ENCODE measurements around the gene GPR61. TPM values are rescaled to one million over a fixed set of nuclear protein-coding genes. Genes with fewer than 3 reads are reported as not detected.
A peak's percentile ranks its signal among the peaks of the same experiment; 100 is the strongest.

The GPR61 gene
- polyA plus RNA-seq, 2 donors = 0.06 TPM; not detected in 1

- WGBS, 2 donors = 92 to 94% methylated on average over 25 of the region's 25 CpGs
- no peak overlapping the region for H3K27ac ChIP-seq (ENCODE audit: low read depth in 2 of 2, low read length in 1 of 2)
Measured at GRCh38 chr1:109508001-109508872, 31.4 kb upstream of the GPR61 start.

GRCh38 chr1:109508873-109509175 lies 30.8 kb upstream of the GPR61 start:
- peaks cover 0 to 11% of the 10 kb centered on the region in 2 donors for H3K36me3 ChIP-seq (ENCODE audit: control insufficient read depth in 2 of 2, insufficient read depth in 2 of 2, low read length in 1 of 2)
- H3K9me3 ChIP-seq (ENCODE audit: control insufficient read depth in 2 of 2, insufficient read depth in 1 of 2, low read depth in 1 of 2, low read length in 1 of 2) = no peaks in the 10 kb centered on the region
- H3K4me3 ChIP-seq (ENCODE audit: low read depth in 1 of 2, low read length in 2 of 2) = peak overlapping the region; percentile 66 to 69
- WGBS, 2 donors = 65 to 69% methylated on average over 7 of the region's 7 CpGs
- no peak overlapping the region for H3K27ac ChIP-seq (ENCODE audit: low read depth in 2 of 2, low read length in 1 of 2)
- no peaks in the 10 kb centered on the region for H3K27me3 ChIP-seq (ENCODE audit: control insufficient read depth in 1 of 2, insufficient read depth in 2 of 2, low read length in 2 of 2)
- peaks cover 2 to 15% of the 10 kb centered on the region in 2 donors for H3K4me1 ChIP-seq (ENCODE audit: control insufficient read depth in 2 of 2, insufficient read depth in 2 of 2, low read length in 1 of 2)

More at GRCh38 chr1:109508001-109508872, 31.4 kb upstream of the GPR61 start:
- Histone ChIP-seq H3K9me3 (ENCODE audit: control insufficient read depth in 2 of 2, insufficient read depth in 1 of 2, low read depth in 1 of 2, low read length in 1 of 2) (no peaks in the 10 kb centered on the region), H3K4me3 (ENCODE audit: low read depth in 1 of 2, low read length in 2 of 2) (no peak overlapping the region), H3K27me3 (ENCODE audit: control insufficient read depth in 1 of 2, insufficient read depth in 2 of 2, low read length in 2 of 2) (no peaks in the 10 kb centered on the region), H3K4me1 (ENCODE audit: control insufficient read depth in 2 of 2, insufficient read depth in 2 of 2, low read length in 1 of 2) (peaks cover 2 to 15% of the 10 kb centered on the region in 2 donors), H3K36me3 (ENCODE audit: control insufficient read depth in 2 of 2, insufficient read depth in 2 of 2, low read length in 1 of 2) (peaks cover 0 to 11% of the 10 kb centered on the region in 2 donors)

DNA sequence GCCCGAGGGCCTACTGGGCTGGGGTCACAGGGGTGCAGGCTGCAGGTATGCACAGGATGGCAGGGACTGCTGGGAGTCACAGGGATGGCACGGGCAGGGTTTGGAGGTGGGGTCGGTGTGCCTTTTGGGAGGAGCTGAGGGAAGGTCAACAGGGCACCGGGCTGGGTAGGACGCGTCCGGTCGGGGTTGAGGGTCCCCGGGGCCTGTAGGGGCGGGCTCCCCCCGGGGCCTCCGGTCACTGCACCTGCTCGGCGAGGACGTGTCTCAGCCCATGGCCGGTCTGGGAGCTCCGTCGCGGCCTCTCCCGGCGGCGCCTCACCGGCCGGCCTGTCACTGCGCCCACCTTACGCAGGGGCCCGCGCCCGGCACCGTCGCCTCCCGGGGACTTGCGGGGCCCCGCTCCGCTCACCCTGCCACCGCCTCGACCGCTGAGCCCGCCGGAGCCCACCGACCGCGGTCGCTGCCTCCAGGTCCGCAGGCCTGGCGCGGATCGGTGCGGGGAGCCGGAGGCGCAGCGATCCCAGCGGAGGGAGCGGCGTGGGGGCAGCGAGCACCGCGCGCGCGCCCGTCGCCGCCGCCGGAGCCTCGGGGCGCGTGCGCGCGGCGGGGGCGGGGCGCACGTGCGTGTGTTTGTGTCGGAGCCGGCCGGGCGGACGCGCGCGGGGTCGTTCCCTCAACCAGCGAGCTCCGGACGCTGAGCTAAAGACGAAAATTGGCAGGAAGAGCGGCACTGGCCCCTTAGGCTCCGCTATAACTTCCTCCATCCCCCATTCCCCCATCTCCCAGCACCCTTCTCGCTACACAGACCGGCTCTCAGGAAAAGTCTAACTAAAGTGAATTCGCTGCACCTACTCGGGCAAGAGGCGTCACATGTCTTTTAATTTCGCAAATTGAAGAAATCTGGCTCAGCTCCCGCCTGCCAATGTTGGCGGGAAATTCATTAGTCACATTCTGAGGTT lies 30.2 kb upstream of the GPR61 start, which contains the start of gene AMIGO1:
TSS of gene AMIGO1 (minus strand) at position 552 of the 959 bp plus-strand sequence. CDS start 815 bp downstream, outside the sequence.
- no peaks in the 10 kb centered on the region for H3K27me3 ChIP-seq (ENCODE audit: control insufficient read depth in 1 of 2, insufficient read depth in 2 of 2, low read length in 2 of 2)

GRCh38 chr1:109513110-109513710 lies 26.5 kb upstream of the GPR61 start:
- Histone ChIP-seq H3K4me3 (ENCODE audit: low read depth in 1 of 2, low read length in 2 of 2) (no peak overlapping the region), H3K4me1 (ENCODE audit: control insufficient read depth in 2 of 2, insufficient read depth in 2 of 2, low read length in 1 of 2) (peaks cover 0 to 14% of the 10 kb centered on the region in 2 donors), H3K9me3 (ENCODE audit: control insufficient read depth in 2 of 2, insufficient read depth in 1 of 2, low read depth in 1 of 2, low read length in 1 of 2) (no peaks in the 10 kb centered on the region), H3K36me3 (ENCODE audit: control insufficient read depth in 2 of 2, insufficient read depth in 2 of 2, low read length in 1 of 2) (no peaks in the 10 kb centered on the region), H3K27ac (ENCODE audit: low read depth in 2 of 2, low read length in 1 of 2) (no peak overlapping the region), H3K27me3 (ENCODE audit: control insufficient read depth in 1 of 2, insufficient read depth in 2 of 2, low read length in 2 of 2) (no peaks in the 10 kb centered on the region)
- WGBS, 2 donors = 63 to 74% methylated on average over 2 of the region's 2 CpGs

More for the DNA sequence above, 30.2 kb upstream of the GPR61 start, which contains the start of gene AMIGO1:
- H3K4me1 ChIP-seq (ENCODE audit: control insufficient read depth in 2 of 2, insufficient read depth in 2 of 2, low read length in 1 of 2) = peaks cover 2 to 14% of the 10 kb centered on the region in 2 donors
- H3K36me3 ChIP-seq (ENCODE audit: control insufficient read depth in 2 of 2, insufficient read depth in 2 of 2, low read length in 1 of 2) = peaks cover 0 to 11% of the 10 kb centered on the region in 2 donors
- peak within 1 kb of the TSS; percentile 66 to 69 for H3K4me3 ChIP-seq (ENCODE audit: low read depth in 1 of 2, low read length in 2 of 2)
- H3K27ac ChIP-seq (ENCODE audit: low read depth in 2 of 2, low read length in 1 of 2) = no peak within 1 kb of the TSS
- H3K9me3 ChIP-seq (ENCODE audit: control insufficient read depth in 2 of 2, insufficient read depth in 1 of 2, low read depth in 1 of 2, low read length in 1 of 2) = no peaks in the 10 kb centered on the region
- 1% methylated on average over 78 to 100 of the region's 100 CpGs for WGBS, 2 donors

- Histone ChIP-seq H3K9me3 (ENCODE audit: control insufficient read depth in 2 of 2, insufficient read depth in 1 of 2, low read depth in 1 of 2, low read length in 1 of 2) (no peaks in the 10 kb centered on the region), H3K4me3 (ENCODE audit: low read depth in 1 of 2, low read length in 2 of 2) (no peak overlapping the region), H3K4me1 (ENCODE audit: control insufficient read depth in 2 of 2, insufficient read depth in 2 of 2, low read length in 1 of 2) (peaks cover 0 to 5% of the 10 kb centered on the region in 2 donors), H3K27me3 (ENCODE audit: control insufficient read depth in 1 of 2, insufficient read depth in 2 of 2, low read length in 2 of 2) (no peaks in the 10 kb centered on the region), H3K36me3 (ENCODE audit: control insufficient read depth in 2 of 2, insufficient read depth in 2 of 2, low read length in 1 of 2) (no peaks in the 10 kb centered on the region), H3K27ac (ENCODE audit: low read depth in 2 of 2, low read length in 1 of 2) (no peak overlapping the region)
- 63 to 65% methylated on average over 3 of the region's 3 CpGs for WGBS, 2 donors
Measured at GRCh38 chr1:109514846-109515245, 24.8 kb upstream of the GPR61 start.

DNA sequence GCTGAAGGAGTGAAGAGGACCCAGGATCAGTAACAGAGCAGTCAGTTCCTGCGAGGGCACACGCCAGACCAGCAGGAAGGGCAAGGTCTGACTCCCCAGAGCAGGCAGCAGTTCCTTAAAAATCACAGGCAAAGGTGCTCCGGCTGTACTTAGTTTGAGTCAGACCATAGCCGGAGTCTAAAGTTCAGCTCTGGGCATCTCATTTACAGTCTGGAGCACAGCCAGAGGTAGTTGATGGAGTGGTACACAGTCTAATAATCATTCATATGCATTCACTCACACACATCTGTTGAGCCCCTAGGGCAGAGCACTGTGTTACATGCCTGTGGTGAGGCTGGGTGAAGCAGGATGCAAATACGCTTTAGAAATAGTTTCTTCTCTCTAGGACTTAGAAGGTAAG lies 22.8 kb upstream of the GPR61 start:
- H3K27me3 ChIP-seq (ENCODE audit: control insufficient read depth in 1 of 2, insufficient read depth in 2 of 2, low read length in 2 of 2) = no peaks in the 10 kb centered on the region
- no peaks in the 10 kb centered on the region for H3K4me1 ChIP-seq (ENCODE audit: control insufficient read depth in 2 of 2, insufficient read depth in 2 of 2, low read length in 1 of 2)
- H3K9me3 ChIP-seq (ENCODE audit: control insufficient read depth in 2 of 2, insufficient read depth in 1 of 2, low read depth in 1 of 2, low read length in 1 of 2) = no peaks in the 10 kb centered on the region
- no peak overlapping the region for H3K27ac ChIP-seq (ENCODE audit: low read depth in 2 of 2, low read length in 1 of 2)
- 73 to 86% methylated on average over 5 of the region's 5 CpGs for WGBS, 2 donors
- no peaks in the 10 kb centered on the region for H3K36me3 ChIP-seq (ENCODE audit: control insufficient read depth in 2 of 2, insufficient read depth in 2 of 2, low read length in 1 of 2)
- no peak overlapping the region for H3K4me3 ChIP-seq (ENCODE audit: low read depth in 1 of 2, low read length in 2 of 2)

DNA sequence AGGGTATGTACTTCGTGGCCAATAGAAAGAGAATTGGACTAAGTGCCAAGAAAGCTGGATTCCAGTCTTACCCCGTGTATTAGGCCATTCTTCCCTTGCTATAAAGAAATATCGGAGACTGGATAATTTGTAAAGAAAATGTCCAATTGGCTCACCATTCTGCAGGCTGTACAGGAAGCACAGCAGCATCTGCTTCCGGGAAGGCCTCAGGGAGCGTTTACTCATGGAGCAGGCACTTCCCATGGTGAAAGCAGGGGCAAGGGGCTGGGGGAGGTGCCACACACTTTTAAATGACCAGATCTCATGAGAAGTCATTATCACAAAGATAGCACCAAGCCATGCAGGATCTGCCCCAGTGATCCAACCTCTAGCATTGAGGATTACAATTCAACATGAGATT lies 22.3 kb upstream of the GPR61 start:
- 82 to 85% methylated on average over 5 of the region's 5 CpGs for WGBS, 2 donors
- Histone ChIP-seq H3K27ac (ENCODE audit: low read depth in 2 of 2, low read length in 1 of 2) (no peak overlapping the region), H3K4me3 (ENCODE audit: low read depth in 1 of 2, low read length in 2 of 2) (no peak overlapping the region), H3K4me1 (ENCODE audit: control insufficient read depth in 2 of 2, insufficient read depth in 2 of 2, low read length in 1 of 2) (no peaks in the 10 kb centered on the region), H3K9me3 (ENCODE audit: control insufficient read depth in 2 of 2, insufficient read depth in 1 of 2, low read depth in 1 of 2, low read length in 1 of 2) (no peaks in the 10 kb centered on the region), H3K36me3 (ENCODE audit: control insufficient read depth in 2 of 2, insufficient read depth in 2 of 2, low read length in 1 of 2) (no peaks in the 10 kb centered on the region), H3K27me3 (ENCODE audit: control insufficient read depth in 1 of 2, insufficient read depth in 2 of 2, low read length in 2 of 2) (no peaks in the 10 kb centered on the region)

DNA sequence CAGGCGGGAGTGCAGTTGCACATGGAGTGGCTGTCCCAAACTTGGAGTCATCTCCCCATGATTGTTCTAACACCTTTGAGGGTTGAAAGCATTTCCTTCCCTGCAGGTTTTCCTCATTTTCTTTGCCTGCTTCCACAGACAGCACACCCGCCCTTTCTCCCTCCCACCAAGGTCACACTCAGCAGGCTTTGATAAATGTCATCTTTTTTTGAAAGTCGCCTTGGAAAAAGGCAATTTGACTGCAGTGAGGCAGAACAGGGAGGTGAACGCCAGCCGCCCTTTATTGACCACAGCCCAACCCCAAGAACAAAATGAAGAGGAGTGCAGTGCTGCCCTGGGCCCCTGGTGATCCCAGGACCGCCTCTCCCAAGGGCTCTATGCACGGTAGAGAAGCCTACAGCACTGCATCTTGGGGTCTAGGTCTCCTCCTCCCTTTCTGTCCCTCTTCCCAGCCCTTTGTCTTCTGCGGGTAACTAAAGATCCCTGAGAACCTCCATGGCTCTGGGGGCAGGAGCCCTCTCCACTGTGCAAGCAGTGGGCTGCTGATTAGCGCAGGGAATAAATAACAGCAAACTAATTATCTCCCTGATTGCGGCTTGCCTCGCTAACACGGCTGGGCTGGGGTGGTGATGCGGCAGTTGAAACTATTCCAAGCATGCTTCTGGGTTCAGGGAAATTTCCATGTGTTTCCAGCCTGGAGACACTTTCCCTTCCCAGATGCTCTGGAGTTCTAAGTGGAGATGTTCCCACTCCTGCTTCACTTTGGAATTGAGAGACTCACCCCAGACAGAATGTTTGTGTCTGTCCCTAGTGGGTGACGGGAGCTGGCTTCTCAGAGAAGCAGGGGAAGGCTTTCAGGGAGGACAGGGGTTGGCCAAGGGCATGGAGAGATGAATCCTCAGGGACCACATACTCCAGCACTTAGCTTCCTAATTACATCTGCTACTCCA lies 18.4 kb upstream of the GPR61 start:
- Histone ChIP-seq H3K4me1 (ENCODE audit: control insufficient read depth in 2 of 2, insufficient read depth in 2 of 2, low read length in 1 of 2) (no peaks in the 10 kb centered on the region), H3K27me3 (ENCODE audit: control insufficient read depth in 1 of 2, insufficient read depth in 2 of 2, low read length in 2 of 2) (no peaks in the 10 kb centered on the region), H3K27ac (ENCODE audit: low read depth in 2 of 2, low read length in 1 of 2) (no peak overlapping the region), H3K36me3 (ENCODE audit: control insufficient read depth in 2 of 2, insufficient read depth in 2 of 2, low read length in 1 of 2) (no peaks in the 10 kb centered on the region), H3K4me3 (ENCODE audit: low read depth in 1 of 2, low read length in 2 of 2) (no peak overlapping the region), H3K9me3 (ENCODE audit: control insufficient read depth in 2 of 2, insufficient read depth in 1 of 2, low read depth in 1 of 2, low read length in 1 of 2) (no peaks in the 10 kb centered on the region)
- 69 to 73% methylated on average over 14 of the region's 14 CpGs for WGBS, 2 donors

All from esophagus (tissue), 2 donors.